ENCODE measurements around the gene JRKL.
"Not testable (repeated sequence)": the region's sequence is repeated elsewhere in the genome, so short reads cannot be mapped to it uniquely, and the experiment has no call there.

Gene JRKL

GRCh38 chr11:96396637-96397036 is 6.8 kb downstream of the JRKL start:
- no peaks in the 10 kb centered on the region for H3K9me3 ChIP-seq (ENCODE audit: control insufficient read depth in 1 of 2, low read length in 2 of 2)
- no peak overlapping the region for H3K27ac ChIP-seq (ENCODE audit: low read length)
- no peak overlapping the region for H3K4me3 ChIP-seq (ENCODE audit: low read depth in 1 of 2, low read length in 2 of 2)
- H3K4me1 ChIP-seq (ENCODE audit: control insufficient read depth in 1 of 2, insufficient read depth in 2 of 2, low read length in 2 of 2) = no peaks in the 10 kb centered on the region
- no peaks in the 10 kb centered on the region for H3K27me3 ChIP-seq (ENCODE audit: low read depth, low read length)
- H3K36me3 ChIP-seq (ENCODE audit: control insufficient read depth in 1 of 2, insufficient read depth in 2 of 2, low read length in 2 of 2) = peaks cover 0 to 2% of the 10 kb centered on the region in 2 donors

GRCh38 chr11:96397863-96398262 is 8.1 kb downstream of the JRKL start:
- H3K36me3 ChIP-seq (ENCODE audit: control insufficient read depth in 1 of 2, insufficient read depth in 2 of 2, low read length in 2 of 2) = no peaks in the 10 kb centered on the region
- no peaks in the 10 kb centered on the region for H3K9me3 ChIP-seq (ENCODE audit: control insufficient read depth in 1 of 2, low read length in 2 of 2)
- H3K27me3 ChIP-seq (ENCODE audit: low read depth, low read length) = no peaks in the 10 kb centered on the region
- H3K27ac ChIP-seq (ENCODE audit: low read length) = no peak overlapping the region
- no peak overlapping the region for H3K4me3 ChIP-seq (ENCODE audit: low read depth in 1 of 2, low read length in 2 of 2)
- H3K4me1 ChIP-seq (ENCODE audit: control insufficient read depth in 1 of 2, insufficient read depth in 2 of 2, low read length in 2 of 2) = no peaks in the 10 kb centered on the region

DNA sequence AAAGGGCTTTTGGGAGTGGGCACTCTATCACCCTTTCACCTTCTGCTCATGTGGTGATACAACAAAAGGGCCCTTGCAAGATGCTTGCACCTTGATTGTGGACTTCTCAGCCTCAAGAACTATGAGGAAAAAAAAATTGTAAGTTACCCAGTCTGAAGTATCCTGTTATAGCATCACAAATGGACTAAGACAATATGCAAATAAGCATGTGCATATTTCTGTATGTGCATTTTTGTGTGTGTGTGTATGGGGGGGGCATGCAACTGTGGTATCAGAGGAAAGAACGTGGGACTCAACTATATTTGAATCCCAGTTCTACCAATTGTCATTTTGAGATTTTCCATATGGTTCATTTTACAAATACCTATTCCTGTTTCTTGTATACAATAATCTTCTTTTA is 10.9 kb downstream of the JRKL start:
- Histone ChIP-seq H3K27ac (ENCODE audit: low read length) (no peak overlapping the region), H3K36me3 (ENCODE audit: control insufficient read depth in 1 of 2, insufficient read depth in 2 of 2, low read length in 2 of 2) (no peaks in the 10 kb centered on the region), H3K9me3 (ENCODE audit: control insufficient read depth in 1 of 2, low read length in 2 of 2) (no peaks in the 10 kb centered on the region), H3K27me3 (ENCODE audit: low read depth, low read length) (no peaks in the 10 kb centered on the region), H3K4me3 (ENCODE audit: low read depth in 1 of 2, low read length in 2 of 2) (no peak overlapping the region), H3K4me1 (ENCODE audit: control insufficient read depth in 1 of 2, insufficient read depth in 2 of 2, low read length in 2 of 2) (no peaks in the 10 kb centered on the region)

- H3K27ac ChIP-seq (ENCODE audit: low read length); H3K27me3 ChIP-seq (ENCODE audit: low read depth, low read length); H3K4me1 ChIP-seq (ENCODE audit: control insufficient read depth in 1 of 2, insufficient read depth in 2 of 2, low read length in 2 of 2); H3K4me3 ChIP-seq (ENCODE audit: low read depth in 1 of 2, low read length in 2 of 2); H3K36me3 ChIP-seq (ENCODE audit: control insufficient read depth in 1 of 2, insufficient read depth in 2 of 2, low read length in 2 of 2); H3K9me3 ChIP-seq (ENCODE audit: control insufficient read depth in 1 of 2, low read length in 2 of 2): not testable (repeated sequence)
Measured at GRCh38 chr11:96411412-96411811, 21.6 kb downstream of the JRKL start.

DNA sequence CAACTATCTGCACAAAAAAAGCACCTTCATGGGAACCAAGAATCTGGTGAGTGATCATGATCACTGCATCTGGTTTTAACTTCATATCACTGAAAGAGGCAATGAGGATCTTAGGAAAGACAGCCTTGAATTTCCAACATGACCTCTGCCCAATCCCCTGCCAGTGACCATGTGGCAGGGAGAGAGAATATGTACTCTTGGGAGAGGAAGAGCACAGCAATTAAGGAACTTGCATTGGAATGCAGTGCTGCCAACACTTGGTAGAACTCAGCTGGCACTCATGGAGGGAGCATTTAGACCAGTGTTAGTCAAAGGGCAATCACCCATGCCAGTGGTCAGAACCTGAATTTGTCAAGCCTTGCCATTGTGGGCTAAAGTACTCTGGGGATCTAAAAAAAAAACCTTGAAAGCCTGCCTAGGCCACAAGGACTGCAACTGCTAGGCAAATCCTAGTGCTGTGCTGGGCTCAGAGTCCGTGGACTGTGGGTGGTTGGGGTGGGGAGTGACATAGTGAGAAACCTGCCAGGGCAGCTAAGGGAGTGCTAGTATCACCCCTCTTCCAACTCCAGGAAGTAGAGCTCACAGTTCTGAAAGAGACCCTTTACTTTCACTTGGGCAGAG is 23.1 kb downstream of the JRKL start:
- Histone ChIP-seq H3K27me3 (ENCODE audit: low read depth, low read length) (no peaks in the 10 kb centered on the region), H3K9me3 (ENCODE audit: control insufficient read depth in 1 of 2, low read length in 2 of 2) (no peaks in the 10 kb centered on the region), H3K4me1 (ENCODE audit: control insufficient read depth in 1 of 2, insufficient read depth in 2 of 2, low read length in 2 of 2) (no peaks in the 10 kb centered on the region), H3K27ac (ENCODE audit: low read length) (no peak overlapping the region), H3K4me3 (ENCODE audit: low read depth in 1 of 2, low read length in 2 of 2) (no peak overlapping the region), H3K36me3 (ENCODE audit: control insufficient read depth in 1 of 2, insufficient read depth in 2 of 2, low read length in 2 of 2) (no peaks in the 10 kb centered on the region)

DNA sequence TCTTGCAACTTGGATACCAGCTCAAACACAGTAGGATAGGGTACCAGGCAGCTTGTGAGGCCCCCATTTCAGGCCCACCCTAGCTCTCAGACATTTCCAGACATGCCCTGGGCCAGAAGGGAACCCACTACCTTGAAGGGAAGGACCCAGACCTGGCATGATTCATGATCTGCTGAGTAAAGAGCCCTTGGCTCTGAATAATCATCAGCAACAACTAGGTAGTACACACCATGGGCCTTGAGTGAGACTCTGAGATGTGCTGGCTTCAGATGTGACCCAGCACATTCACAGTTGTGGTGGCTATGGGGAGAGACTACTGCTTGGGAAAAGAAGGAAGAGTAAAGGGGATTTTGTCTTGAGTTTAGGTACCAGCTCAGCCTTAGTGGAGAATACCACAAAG is 23.6 kb downstream of the JRKL start:
- Histone ChIP-seq H3K27me3 (ENCODE audit: low read depth, low read length) (no peaks in the 10 kb centered on the region), H3K9me3 (ENCODE audit: control insufficient read depth in 1 of 2, low read length in 2 of 2) (no peaks in the 10 kb centered on the region), H3K36me3 (ENCODE audit: control insufficient read depth in 1 of 2, insufficient read depth in 2 of 2, low read length in 2 of 2) (no peaks in the 10 kb centered on the region), H3K4me3 (ENCODE audit: low read depth in 1 of 2, low read length in 2 of 2) (no peak overlapping the region), H3K4me1 (ENCODE audit: control insufficient read depth in 1 of 2, insufficient read depth in 2 of 2, low read length in 2 of 2) (no peaks in the 10 kb centered on the region), H3K27ac (ENCODE audit: low read length) (no peak overlapping the region)

GRCh38 chr11:96424693-96425092 is 34.9 kb downstream of the JRKL start:
- Histone ChIP-seq H3K9me3 (ENCODE audit: control insufficient read depth in 1 of 2, low read length in 2 of 2) (no peaks in the 10 kb centered on the region), H3K4me3 (ENCODE audit: low read depth in 1 of 2, low read length in 2 of 2) (no peak overlapping the region), H3K27ac (ENCODE audit: low read length) (no peak overlapping the region), H3K36me3 (ENCODE audit: control insufficient read depth in 1 of 2, insufficient read depth in 2 of 2, low read length in 2 of 2) (no peaks in the 10 kb centered on the region), H3K4me1 (ENCODE audit: control insufficient read depth in 1 of 2, insufficient read depth in 2 of 2, low read length in 2 of 2) (peaks cover 0 to 5% of the 10 kb centered on the region in 2 donors), H3K27me3 (ENCODE audit: low read depth, low read length) (no peaks in the 10 kb centered on the region)

- Histone ChIP-seq H3K4me1 (ENCODE audit: control insufficient read depth in 1 of 2, insufficient read depth in 2 of 2, low read length in 2 of 2) (peaks cover 0 to 5% of the 10 kb centered on the region in 2 donors), H3K36me3 (ENCODE audit: control insufficient read depth in 1 of 2, insufficient read depth in 2 of 2, low read length in 2 of 2) (no peaks in the 10 kb centered on the region), H3K27me3 (ENCODE audit: low read depth, low read length) (no peaks in the 10 kb centered on the region), H3K9me3 (ENCODE audit: control insufficient read depth in 1 of 2, low read length in 2 of 2) (no peaks in the 10 kb centered on the region), H3K27ac (ENCODE audit: low read length) (no peak overlapping the region), H3K4me3 (ENCODE audit: low read depth in 1 of 2, low read length in 2 of 2) (no peak overlapping the region)
Measured at GRCh38 chr11:96430668-96431067, 40.9 kb downstream of the JRKL start.

- H3K9me3 ChIP-seq (ENCODE audit: control insufficient read depth in 1 of 2, low read length in 2 of 2) = not testable (repeated sequence)
Measured at GRCh38 chr11:96432654-96433053, 42.8 kb downstream of the JRKL start.

More at GRCh38 chr11:96432654-96433053, 42.8 kb downstream of the JRKL start:
- H3K4me3 ChIP-seq (ENCODE audit: low read depth in 1 of 2, low read length in 2 of 2); H3K27me3 ChIP-seq (ENCODE audit: low read depth, low read length); H3K27ac ChIP-seq (ENCODE audit: low read length); H3K4me1 ChIP-seq (ENCODE audit: control insufficient read depth in 1 of 2, insufficient read depth in 2 of 2, low read length in 2 of 2); H3K36me3 ChIP-seq (ENCODE audit: control insufficient read depth in 1 of 2, insufficient read depth in 2 of 2, low read length in 2 of 2): not testable (repeated sequence)
